ENCODE measurements around the gene MICAL3.

Gene MICAL3

GRCh38 chr22:17970201-17970708 lies 54.1 kb downstream of the MICAL3 start:
- no peak for DNase-seq (ENCODE audit: low spot score)

- no peak for DNase-seq (ENCODE audit: low spot score)
Observed at GRCh38 chr22:17969701-17970113, 54.7 kb downstream of the MICAL3 start.

GRCh38 chr22:17968126-17968525 lies 56.2 kb downstream of the MICAL3 start:
- no peak for DNase-seq (ENCODE audit: low spot score)

- no peak for DNase-seq (ENCODE audit: low spot score)
Observed at GRCh38 chr22:17966403-17966717, 58.0 kb downstream of the MICAL3 start.

DNA sequence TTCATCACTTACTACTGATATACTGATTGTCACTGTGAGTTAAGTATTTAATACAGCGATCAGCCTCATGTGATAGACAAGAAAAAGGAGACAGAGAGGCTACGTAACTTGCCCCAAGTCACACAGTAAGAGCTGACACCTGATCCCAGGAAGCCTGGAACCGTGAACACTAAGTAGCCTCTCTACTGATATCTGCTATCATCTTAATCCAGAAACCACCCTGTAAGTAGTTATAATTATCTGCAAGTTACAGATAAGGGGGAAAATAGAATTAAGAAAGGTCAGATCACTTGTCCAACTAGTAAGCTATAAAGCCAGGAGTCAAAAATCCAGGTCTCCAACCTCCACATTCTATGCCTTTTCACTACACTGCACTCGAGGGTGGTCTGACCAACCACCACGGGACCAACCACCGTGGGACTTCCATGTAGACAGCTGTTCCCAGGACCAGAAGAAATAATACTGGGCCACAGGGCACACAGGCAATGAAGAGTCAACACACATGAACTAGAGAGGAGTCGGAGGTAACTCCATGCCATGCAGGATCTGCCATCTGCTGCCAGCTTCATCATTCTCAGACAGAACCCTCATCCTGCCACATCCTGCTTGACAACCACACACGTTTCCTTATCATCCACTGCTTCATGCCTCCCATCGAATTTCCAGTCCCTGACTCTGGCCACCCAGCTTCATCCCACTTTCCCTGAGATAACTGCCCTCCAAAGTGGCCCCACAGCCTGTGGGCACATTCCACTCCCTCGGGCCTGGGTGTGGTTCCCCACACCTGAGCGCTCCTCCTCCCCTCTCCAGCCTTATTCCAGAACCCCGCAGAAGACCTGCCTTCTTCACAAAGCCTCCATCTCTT lies 58.6 kb downstream of the MICAL3 start:
- peak; percentile 64 for DNase-seq (ENCODE audit: low spot score)

DNA sequence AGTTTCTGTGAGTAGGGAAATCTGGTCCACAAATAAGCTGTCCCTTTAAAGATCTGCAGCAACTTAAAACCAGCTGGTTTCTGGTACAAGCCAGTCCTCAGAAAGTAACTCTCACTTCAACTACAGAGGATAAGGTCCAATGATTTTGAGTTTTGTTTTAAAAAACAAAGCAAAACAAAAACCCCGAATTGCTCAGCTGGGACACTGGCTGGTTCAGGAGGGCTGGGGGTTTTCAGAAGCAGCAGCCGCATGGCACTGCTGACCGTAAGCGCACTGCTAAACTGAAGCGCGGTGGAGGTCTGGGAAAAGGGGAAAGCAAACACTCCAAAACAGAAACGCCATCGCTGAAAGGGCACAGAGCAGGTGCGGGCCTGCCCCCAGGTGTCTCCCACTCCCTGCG lies 59.7 kb downstream of the MICAL3 start:
- no peak for DNase-seq (ENCODE audit: low spot score)

DNA sequence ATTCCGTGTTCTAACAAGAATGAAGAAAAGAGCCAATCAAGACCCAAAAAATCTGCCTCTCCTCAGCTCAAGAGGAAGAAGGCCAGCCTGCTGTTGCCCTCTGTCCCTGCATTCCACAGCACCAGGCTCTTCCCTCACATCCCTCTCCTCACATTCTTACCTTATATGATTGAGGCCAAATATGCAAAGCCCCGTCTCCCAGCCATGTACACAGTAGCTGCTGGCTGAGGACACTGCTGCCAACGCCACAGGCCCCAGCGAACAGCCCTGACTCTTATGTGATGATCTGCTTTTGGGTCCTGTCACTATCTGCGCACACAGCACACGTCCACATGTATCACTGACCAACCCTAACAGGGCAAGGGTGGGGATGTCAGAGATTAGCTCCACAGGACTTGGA lies 60.2 kb downstream of the MICAL3 start:
- peak; percentile 65 for DNase-seq (ENCODE audit: low spot score)

DNA sequence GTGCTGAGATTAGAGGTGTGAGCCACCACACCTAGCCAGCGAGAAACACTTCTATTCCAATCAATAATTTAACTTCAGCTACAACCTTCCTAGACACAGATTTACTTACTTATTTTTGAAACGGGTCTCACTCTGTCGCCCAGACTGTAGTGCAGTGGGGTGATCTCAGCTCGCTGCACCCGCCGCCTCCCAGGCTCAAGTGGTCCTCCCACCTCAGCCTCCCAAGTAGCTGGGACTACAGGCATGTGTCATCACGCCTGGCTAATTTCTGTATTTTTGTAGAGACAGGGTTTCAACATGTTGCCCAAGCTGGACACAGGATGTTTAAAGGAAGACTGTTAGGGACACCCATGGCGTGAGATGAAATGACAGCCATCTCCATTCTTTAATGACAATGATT lies 61.3 kb downstream of the MICAL3 start:
- no peak for DNase-seq (ENCODE audit: low spot score)

DNA sequence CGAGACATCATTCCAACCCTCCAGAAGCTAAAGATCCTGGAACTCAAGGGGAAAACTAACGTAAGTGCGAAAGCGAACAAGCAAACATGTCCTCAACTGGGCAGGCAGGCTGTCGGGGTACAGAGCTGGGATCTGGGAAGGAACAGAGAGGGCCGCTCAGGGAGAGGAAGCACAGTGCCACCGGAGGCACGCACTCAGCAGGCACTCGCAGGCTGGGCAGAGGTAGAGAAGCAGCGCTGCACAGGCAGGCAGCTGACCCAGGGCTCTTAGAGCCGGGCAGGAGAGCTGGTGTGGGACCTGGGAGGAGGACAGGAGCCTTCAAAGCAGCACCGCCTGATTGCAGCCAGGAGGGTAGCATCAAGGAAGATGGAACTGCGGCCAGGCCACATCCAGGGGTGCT lies 62.2 kb downstream of the MICAL3 start:
- DNase-seq (ENCODE audit: low spot score) = no peak

GRCh38 chr22:17961446-17961729 lies 63.0 kb downstream of the MICAL3 start:
- DNase-seq (ENCODE audit: low spot score) = no peak

GRCh38 chr22:17960695-17961445 lies 63.5 kb downstream of the MICAL3 start:
- DNase-seq (ENCODE audit: low spot score) = no peak

- DNase-seq (ENCODE audit: low spot score) = no peak
Observed at GRCh38 chr22:17960011-17960410, 64.3 kb downstream of the MICAL3 start.

GRCh38 chr22:17958166-17958565 lies 66.2 kb downstream of the MICAL3 start:
- DNase-seq (ENCODE audit: low spot score) = no peak

DNA sequence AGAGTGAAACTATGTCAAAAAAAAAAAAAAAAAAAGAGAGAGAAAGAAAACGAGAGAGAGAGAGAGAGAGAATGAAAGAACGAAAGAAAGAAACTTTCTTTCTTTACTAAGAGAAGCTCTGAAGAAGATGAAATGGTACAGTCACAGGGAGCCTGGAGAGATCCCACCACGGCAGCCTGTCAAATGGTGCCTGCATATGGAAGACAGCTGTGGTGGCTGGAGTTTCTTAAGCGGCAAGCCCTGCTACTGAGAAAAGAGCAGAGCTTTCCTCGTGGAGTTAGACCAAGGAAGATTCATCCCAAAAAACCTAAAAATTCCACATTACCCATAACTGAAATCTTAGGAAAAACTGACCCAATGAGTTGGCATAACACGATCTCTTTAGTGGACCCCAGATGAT lies 66.7 kb downstream of the MICAL3 start:
- DNase-seq (ENCODE audit: low spot score) = no peak

GRCh38 chr22:17957204-17957603 lies 67.2 kb downstream of the MICAL3 start:
- no peak for DNase-seq (ENCODE audit: low spot score)

- no peak for DNase-seq (ENCODE audit: low spot score)
Observed at GRCh38 chr22:17956630-17957029, 67.7 kb downstream of the MICAL3 start.

- DNase-seq (ENCODE audit: low spot score) = no peak
Observed at GRCh38 chr22:17955590-17956379, 68.6 kb downstream of the MICAL3 start.

- DNase-seq (ENCODE audit: low spot score) = no peak
Observed at GRCh38 chr22:17954860-17955587, 69.3 kb downstream of the MICAL3 start.

DNA sequence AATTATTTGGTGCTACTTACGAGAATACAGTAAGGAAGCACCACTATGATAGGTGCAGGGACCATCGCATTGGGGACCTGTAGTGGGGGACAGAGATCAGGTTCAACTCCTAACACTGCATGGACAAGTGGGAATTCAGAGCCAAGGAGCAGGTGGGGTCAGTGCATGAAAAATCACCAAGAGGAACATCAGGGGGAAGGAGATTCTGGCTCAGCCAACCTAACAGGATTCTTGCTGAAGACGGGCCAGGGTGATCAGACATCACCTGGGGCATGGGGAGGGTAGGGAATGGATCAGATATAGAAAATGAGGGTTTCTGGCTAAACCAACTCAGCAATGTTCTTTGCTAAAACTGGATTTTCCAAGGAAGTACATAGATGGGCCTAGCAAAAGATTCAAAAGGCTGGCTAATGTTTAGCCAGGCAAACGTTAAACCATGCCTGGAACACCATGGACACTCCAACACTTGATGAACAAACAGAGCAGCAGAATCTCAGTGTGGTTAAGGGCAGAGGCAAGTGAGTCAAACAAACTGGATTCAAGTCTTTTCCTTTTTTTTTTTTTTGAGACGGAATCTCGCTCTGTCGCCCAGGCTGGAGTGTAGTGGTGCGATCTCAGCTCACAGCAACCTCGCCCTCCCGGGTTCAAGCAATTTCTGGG lies 70.0 kb downstream of the MICAL3 start:
- no peak for DNase-seq (ENCODE audit: low spot score)

DNA sequence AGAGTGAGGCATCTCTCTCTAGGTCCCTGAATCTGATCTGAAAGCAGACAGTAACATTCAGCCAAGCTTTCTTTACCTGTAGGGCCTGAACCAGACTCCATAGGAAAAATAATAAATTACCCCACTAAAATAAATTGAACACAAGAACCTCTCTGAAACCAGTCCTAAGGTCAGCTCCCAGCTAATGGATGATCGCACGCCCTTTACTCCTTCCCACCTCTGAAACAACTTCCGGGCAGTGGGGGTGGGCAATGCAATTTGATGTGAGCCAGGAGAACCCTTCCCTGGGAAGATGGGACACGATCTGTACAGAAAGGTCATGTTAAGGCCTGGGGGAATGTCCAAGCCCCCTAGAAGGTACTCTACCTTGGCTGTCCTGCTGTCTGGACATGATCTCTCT lies 71.2 kb downstream of the MICAL3 start:
- DNase-seq (ENCODE audit: low spot score) = no peak

- DNase-seq (ENCODE audit: low spot score) = peak; percentile 92
Observed at GRCh38 chr22:17952273-17952801, 72.0 kb downstream of the MICAL3 start.

Measured in hematopoietic multipotent progenitor cell treated with erythropoietin and hydrocortisone succinate and interleukin-3 and kit ligand, for 15 days (in vitro differentiated cells).